IPS DF 4.7 (cell line): ENCODE measurements around the gene ATP13A2.
A peak's percentile ranks its signal among the peaks of the same experiment; 100 is the strongest.
"Not testable (repeated sequence)": the region's sequence is repeated elsewhere in the genome, so short reads cannot be mapped to it uniquely, and the experiment has no call there.

Source experiments
- DNase-seq: peaks from one replicate; pipeline ENCODE4 v3.0.0-alpha.2; 2013; ENCODE audit warnings: low spot score; ENCODE audit errors: extremely low read depth

Gene ATP13A2

GRCh38 chr1:16961297-16962133 is 50.2 kb downstream of the ATP13A2 start:
- DNase-seq: no peak

- peak; percentile 68 for DNase-seq
Measured at GRCh38 chr1:16960560-16961296, 51.0 kb downstream of the ATP13A2 start.

GRCh38 chr1:16958475-16958874 is 53.3 kb downstream of the ATP13A2 start:
- DNase-seq: no peak

GRCh38 chr1:16957731-16958130 is 54.0 kb downstream of the ATP13A2 start:
- no peak for DNase-seq

- DNase-seq: no peak
Measured at GRCh38 chr1:16956775-16957174, 55.0 kb downstream of the ATP13A2 start.

GRCh38 chr1:16955186-16955585 is 56.5 kb downstream of the ATP13A2 start:
- DNase-seq: no peak

GRCh38 chr1:16954579-16954978 is 57.1 kb downstream of the ATP13A2 start:
- no peak for DNase-seq

GRCh38 chr1:16952376-16952775 is 59.4 kb downstream of the ATP13A2 start:
- not testable (repeated sequence) for DNase-seq

- DNase-seq: not testable (repeated sequence)
Measured at GRCh38 chr1:16949026-16949425, 62.7 kb downstream of the ATP13A2 start.

- DNase-seq: not testable (repeated sequence)
Measured at GRCh38 chr1:16948282-16948891, 63.3 kb downstream of the ATP13A2 start.

- DNase-seq: no peak
Measured at GRCh38 chr1:16946646-16947045, 65.1 kb downstream of the ATP13A2 start.

GRCh38 chr1:16946185-16946584 is 65.5 kb downstream of the ATP13A2 start:
- not testable (repeated sequence) for DNase-seq

- not testable (repeated sequence) for DNase-seq
Measured at GRCh38 chr1:16945512-16945911, 66.2 kb downstream of the ATP13A2 start.

GRCh38 chr1:16944038-16944437 is 67.7 kb downstream of the ATP13A2 start:
- DNase-seq: no peak

- not testable (repeated sequence) for DNase-seq
Measured at GRCh38 chr1:16939386-16940180, 72.1 kb downstream of the ATP13A2 start.

- DNase-seq: no peak
Measured at GRCh38 chr1:16938351-16939321, 73.1 kb downstream of the ATP13A2 start.

GRCh38 chr1:16936580-16936979 is 75.1 kb downstream of the ATP13A2 start:
- DNase-seq: not testable (repeated sequence)
